Neuronal stem cell (in vitro differentiated cells): ENCODE results near the gene FER.

Experiments
- DNase-seq: peaks from one replicate; pipeline ENCODE4 v3.0.0-alpha.2; 2013; ENCODE audit warnings: low spot score
- H2AFZ ChIP-seq: one replicate; pipeline ENCODE4 v1.6.1; 2013; ENCODE audit warnings: mild to moderate bottlenecking, low read length, inconsistent platforms
- H2AK5ac ChIP-seq: 2 replicates; pipeline ENCODE4 v1.6.1; 2013; ENCODE audit warnings: low read depth, mild to moderate bottlenecking, inconsistent platforms, low read length, moderate library complexity, mixed read lengths
- H2BK120ac ChIP-seq: 2 replicates; pipeline ENCODE4 v1.6.1; 2013; ENCODE audit warnings: low read depth, mild to moderate bottlenecking, inconsistent platforms, low read length, moderate library complexity, mixed read lengths
- H2BK12ac ChIP-seq: one replicate; pipeline ENCODE4 v1.6.1; 2013; ENCODE audit warnings: low read length, inconsistent platforms
- H2BK15ac ChIP-seq: 2 replicates; pipeline ENCODE4 v1.6.1; 2013; ENCODE audit warnings: mild to moderate bottlenecking, low read length, inconsistent platforms, mixed read lengths
- H2BK5ac ChIP-seq: one replicate; pipeline ENCODE4 v1.6.1; 2013; ENCODE audit warnings: inconsistent platforms, mild to moderate bottlenecking, low read length, moderate library complexity
- H3K14ac ChIP-seq: one replicate; pipeline ENCODE4 v1.6.1; 2013; ENCODE audit warnings: low read length, inconsistent platforms
- H3K18ac ChIP-seq: 2 replicates; pipeline ENCODE4 v1.6.1; 2013; ENCODE audit warnings: low read length, inconsistent platforms
- H3K23ac ChIP-seq: 2 replicates; pipeline ENCODE4 v1.6.1; 2013; ENCODE audit warnings: low read depth, mild to moderate bottlenecking, mixed read lengths, low read length, inconsistent platforms; ENCODE audit not compliant: poor library complexity
- H3K27ac ChIP-seq: replicated peaks from 3 replicates; pipeline ENCODE4 v1.5.1; 2013; ENCODE audit warnings: low read length, inconsistent platforms
- H3K27me3 ChIP-seq, 3 experiments: 2 replicates each; pipeline ENCODE4 v1.6.1; 2013; ENCODE audit warnings: low read length in 3 of 3, mild to moderate bottlenecking in 2 of 3, inconsistent platforms in 1 of 3, low read depth in 1 of 3, mixed read lengths in 1 of 3, moderate library complexity in 1 of 3; ENCODE audit not compliant: control insufficient read depth in 3 of 3, insufficient read depth in 3 of 3
- H3K36me3 ChIP-seq, 2 donors: replicated peaks in 1 of 2; 2 replicates each; pipeline ENCODE4 v1.6.1; 2013; ENCODE audit warnings: low read length in 2 of 2; ENCODE audit not compliant: control insufficient read depth in 2 of 2, insufficient read depth in 2 of 2
- H3K4ac ChIP-seq: 2 replicates; pipeline ENCODE4 v1.6.1; 2013; ENCODE audit warnings: inconsistent platforms, mild to moderate bottlenecking, low read length, moderate library complexity
- H3K4me1 ChIP-seq, 2 donors: 1 replicate in 1 of 2; 2 replicates in 1 of 2; pipeline ENCODE4 v1.6.1; 2013; ENCODE audit warnings: low read length in 2 of 2, low read depth in 1 of 2; ENCODE audit not compliant: control insufficient read depth in 2 of 2, insufficient read depth in 1 of 2
- H3K4me2 ChIP-seq: one replicate; pipeline ENCODE4 v1.6.1; 2013; ENCODE audit warnings: mild to moderate bottlenecking, low read length, inconsistent platforms; ENCODE audit not compliant: insufficient read depth, poor library complexity, severe bottlenecking
- H3K4me3 ChIP-seq, 2 donors: 2 replicates each; pipeline ENCODE4 v1.5.1; 2013; ENCODE audit warnings: low read length in 2 of 2, mild to moderate bottlenecking in 2 of 2, inconsistent platforms in 1 of 2, moderate library complexity in 1 of 2
- H3K79me1 ChIP-seq: one replicate; pipeline ENCODE4 v1.6.1; 2013; ENCODE audit warnings: low read depth, mild to moderate bottlenecking, inconsistent platforms, low read length, moderate library complexity
- H3K9ac ChIP-seq: one replicate; pipeline ENCODE4 v1.6.1; 2013; ENCODE audit warnings: mild to moderate bottlenecking, low read depth, low read length, inconsistent platforms; ENCODE audit not compliant: poor library complexity
- H3K9me3 ChIP-seq, 2 donors: replicated peaks in 1 of 2; 2 replicates each; pipeline versions ENCODE3 to v1.6.1; 2013; ENCODE audit warnings: low read length in 2 of 2, mild to moderate bottlenecking in 2 of 2, inconsistent platforms in 1 of 2, low read depth in 1 of 2, mixed read lengths in 1 of 2, moderate library complexity in 1 of 2; ENCODE audit not compliant: control insufficient read depth in 2 of 2, insufficient read depth in 1 of 2
- H4K8ac ChIP-seq: one replicate; pipeline ENCODE4 v1.6.1; 2013; ENCODE audit warnings: low read depth, mild to moderate bottlenecking, inconsistent platforms, low read length, moderate library complexity
- H4K91ac ChIP-seq: one replicate; pipeline ENCODE4 v1.6.1; 2013; ENCODE audit warnings: low read length, low read depth, mild to moderate bottlenecking, inconsistent platforms; ENCODE audit not compliant: poor library complexity
- WGBS, 2 donors: extraction: QIAGEN DNeasy Blood & Tissue Kit; methylation state at CpG; one replicate each; pipeline ENCODE4 v1.1.7; 2013; ENCODE audit warnings: missing lambda C conversion rate in 2 of 2, mixed read lengths in 1 of 2; ENCODE audit not compliant: insufficient read length in 2 of 2, insufficient replicate concordance in 1 of 2; ENCODE audit errors: extremely low coverage in 2 of 2; 5-methylcytosine and 5-hydroxymethylcytosine counted together

FER gene

DNA sequence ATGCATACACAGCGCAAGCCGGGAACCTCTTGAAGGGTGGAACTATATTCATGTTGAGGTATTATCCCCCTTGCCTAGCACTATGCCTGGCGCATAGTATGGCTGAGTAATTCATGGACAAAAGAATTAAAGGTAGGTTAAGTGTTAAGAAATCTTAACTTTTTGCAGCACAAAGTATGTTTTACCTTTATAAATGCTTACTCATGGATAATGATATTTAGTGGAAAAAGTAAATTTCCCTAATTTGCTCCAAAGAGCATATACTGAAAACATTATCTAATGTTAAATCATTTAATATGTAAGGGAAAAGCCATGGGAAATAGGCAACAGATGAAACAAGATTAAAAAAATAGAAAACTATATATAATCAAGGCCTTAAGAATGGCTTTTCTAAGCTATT, 365.9 kb downstream of the FER start:
- H3K18ac ChIP-seq = no peak overlapping the region
- WGBS, 2 donors = no CpG with 5 or more reads among the region's 3 CpGs
- H3K79me1 ChIP-seq = no peaks in the 10 kb centered on the region
- no peak overlapping the region for H2BK5ac ChIP-seq
- H3K4ac ChIP-seq = no peak overlapping the region
- H3K4me2 ChIP-seq = no peak overlapping the region
- no peaks in the 10 kb centered on the region for H3K4me1 ChIP-seq
- no peak overlapping the region for H3K27ac ChIP-seq
- H3K27me3 ChIP-seq = no peaks in the 10 kb centered on the region
- no peaks in the 10 kb centered on the region for H3K9me3 ChIP-seq
- H3K4me3 ChIP-seq = no peak overlapping the region
- no peak overlapping the region for H3K23ac ChIP-seq
- no peak overlapping the region for H3K14ac ChIP-seq
- H2BK12ac ChIP-seq = no peak overlapping the region
- no peak overlapping the region for H2BK120ac ChIP-seq
- no peak overlapping the region for H2AFZ ChIP-seq
- H3K36me3 ChIP-seq = no peaks in the 10 kb centered on the region
- H2AK5ac ChIP-seq = no peak overlapping the region
- no peak overlapping the region for H4K8ac ChIP-seq
- H2BK15ac ChIP-seq = no peak overlapping the region
- no peak overlapping the region for H3K9ac ChIP-seq
- no peak for DNase-seq
- no peak overlapping the region for H4K91ac ChIP-seq

DNA sequence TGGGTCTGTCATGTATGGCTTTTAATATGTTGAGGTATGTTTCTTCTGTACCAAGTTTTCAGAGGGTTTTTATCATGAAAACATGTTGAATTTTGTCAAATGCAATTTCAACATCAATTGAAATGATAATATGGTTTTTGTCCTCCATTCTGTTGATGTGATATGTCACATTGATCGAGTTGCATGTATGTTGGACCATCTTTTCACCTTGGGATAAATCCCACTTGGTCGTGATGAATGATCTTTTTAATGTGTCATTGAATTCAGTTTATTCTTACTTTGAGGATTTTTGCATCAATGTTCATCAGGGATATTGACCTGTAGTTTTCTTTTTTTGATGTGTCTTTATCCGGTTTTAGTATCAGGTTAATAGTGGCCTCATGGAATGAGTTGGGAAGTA, 373.5 kb downstream of the FER start:
- Histone ChIP-seq H3K36me3 (no peaks in the 10 kb centered on the region), H3K9me3 (peaks cover 0 to 4% of the 10 kb centered on the region in 2 donors), H3K14ac (no peak overlapping the region), H3K27me3 (no peaks in the 10 kb centered on the region), H2AFZ (no peak overlapping the region), H3K9ac (no peak overlapping the region), H3K18ac (no peak overlapping the region), H4K91ac (no peak overlapping the region), H3K4me1 (peaks cover 0 to 2% of the 10 kb centered on the region in 2 donors), H2BK15ac (no peak overlapping the region), H3K23ac (no peak overlapping the region), H2BK12ac (no peak overlapping the region), H3K4me2 (no peak overlapping the region), H3K79me1 (no peaks in the 10 kb centered on the region), H4K8ac (no peak overlapping the region), H2BK5ac (no peak overlapping the region), H2AK5ac (no peak overlapping the region), H3K4ac (no peak overlapping the region), H3K27ac (no peak overlapping the region), H3K4me3 (no peak overlapping the region), H2BK120ac (no peak overlapping the region)
- DNase-seq = no peak
- WGBS, 2 donors = no CpG with 5 or more reads among the region's 3 CpGs

DNA sequence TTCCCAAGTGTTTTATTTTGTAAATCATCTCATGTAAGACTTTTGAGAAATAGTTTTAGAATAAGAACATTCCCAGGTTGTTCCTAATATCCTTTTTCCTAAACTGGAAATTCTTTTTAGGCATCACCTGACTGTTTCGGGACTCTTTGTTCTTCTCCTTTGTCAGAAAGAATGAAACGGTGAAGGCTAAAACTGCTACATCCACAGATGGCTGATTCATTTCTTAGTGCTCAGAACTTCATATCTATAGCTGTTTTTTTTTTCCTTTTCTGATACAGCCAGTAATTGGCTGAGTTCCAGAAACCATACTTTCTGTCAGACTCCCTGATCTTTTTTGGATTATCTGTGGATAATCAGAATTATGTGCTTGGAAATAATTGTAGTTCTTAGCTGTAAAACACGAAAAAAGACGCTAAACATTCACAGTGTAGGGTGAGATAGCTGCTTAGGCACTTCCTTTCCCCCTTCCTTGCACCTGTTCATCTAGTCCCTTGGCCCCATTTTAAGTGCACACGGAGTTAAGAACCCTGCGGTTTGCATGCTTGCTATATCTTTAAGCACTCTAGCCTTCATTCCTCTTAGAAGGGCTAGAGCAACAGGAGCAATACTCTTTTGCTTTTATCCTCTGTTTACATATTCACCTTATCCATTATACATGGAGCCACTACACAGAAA, 378.2 kb downstream of the FER start:
- Histone ChIP-seq H3K27me3 (no peaks in the 10 kb centered on the region), H3K27ac (no peak overlapping the region), H2BK5ac (no peak overlapping the region), H3K79me1 (no peaks in the 10 kb centered on the region), H3K14ac (no peak overlapping the region), H3K36me3 (no peaks in the 10 kb centered on the region), H3K4me3 (no peak overlapping the region), H2BK12ac (no peak overlapping the region), H4K91ac (no peak overlapping the region), H3K4me1 (peaks cover 0 to 2% of the 10 kb centered on the region in 2 donors), H3K4me2 (no peak overlapping the region), H4K8ac (no peak overlapping the region), H3K9me3 (peaks cover 0 to 1% of the 10 kb centered on the region in 2 donors), H3K18ac (no peak overlapping the region), H2BK15ac (no peak overlapping the region), H2AFZ (no peak overlapping the region), H3K23ac (no peak overlapping the region), H3K9ac (no peak overlapping the region), H2AK5ac (no peak overlapping the region), H2BK120ac (no peak overlapping the region), H3K4ac (no peak overlapping the region)
- WGBS, 2 donors = no CpG with 5 or more reads among the region's 6 CpGs
- no peak for DNase-seq

DNA sequence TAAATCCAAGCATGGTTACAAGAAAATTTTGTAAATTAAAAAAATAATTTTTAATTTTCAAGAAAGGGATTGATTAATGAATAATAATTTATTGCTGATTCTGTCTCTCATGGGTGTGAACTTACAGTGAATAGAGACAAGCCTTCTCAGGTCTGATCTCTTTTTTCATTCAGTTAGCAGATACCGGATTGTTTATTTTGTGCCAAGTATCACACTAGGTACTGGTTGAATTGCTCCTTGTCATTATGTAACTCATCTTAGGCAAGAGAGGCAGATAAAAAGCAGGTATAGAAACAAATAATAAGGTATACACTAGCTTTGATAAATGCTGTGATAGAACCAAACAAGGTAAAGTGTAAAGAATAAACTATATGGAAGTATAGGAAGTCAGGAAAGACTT, 378.8 kb downstream of the FER start:
- DNase-seq = no peak
- H2BK5ac ChIP-seq = no peak overlapping the region
- H4K91ac ChIP-seq = no peak overlapping the region
- H3K27ac ChIP-seq = no peak overlapping the region
- no peak overlapping the region for H2BK12ac ChIP-seq
- WGBS, 2 donors = no CpG with 5 or more reads among the region's 1 CpG
- no peak overlapping the region for H3K4me3 ChIP-seq
- no peak overlapping the region for H3K18ac ChIP-seq
- H3K23ac ChIP-seq = no peak overlapping the region
- no peaks in the 10 kb centered on the region for H3K36me3 ChIP-seq
- H3K14ac ChIP-seq = no peak overlapping the region
- H2BK120ac ChIP-seq = no peak overlapping the region
- no peak overlapping the region for H3K4ac ChIP-seq
- no peak overlapping the region for H2BK15ac ChIP-seq
- H3K4me2 ChIP-seq = no peak overlapping the region
- no peak overlapping the region for H4K8ac ChIP-seq
- H3K9me3 ChIP-seq = peaks cover 0 to 1% of the 10 kb centered on the region in 2 donors
- peaks cover 0 to 2% of the 10 kb centered on the region in 2 donors for H3K4me1 ChIP-seq
- H3K9ac ChIP-seq = no peak overlapping the region
- H3K79me1 ChIP-seq = no peaks in the 10 kb centered on the region
- no peak overlapping the region for H2AK5ac ChIP-seq
- H3K27me3 ChIP-seq = no peaks in the 10 kb centered on the region
- no peak overlapping the region for H2AFZ ChIP-seq
